ENCODE measurements around the gene ZSWIM9.

DNA sequence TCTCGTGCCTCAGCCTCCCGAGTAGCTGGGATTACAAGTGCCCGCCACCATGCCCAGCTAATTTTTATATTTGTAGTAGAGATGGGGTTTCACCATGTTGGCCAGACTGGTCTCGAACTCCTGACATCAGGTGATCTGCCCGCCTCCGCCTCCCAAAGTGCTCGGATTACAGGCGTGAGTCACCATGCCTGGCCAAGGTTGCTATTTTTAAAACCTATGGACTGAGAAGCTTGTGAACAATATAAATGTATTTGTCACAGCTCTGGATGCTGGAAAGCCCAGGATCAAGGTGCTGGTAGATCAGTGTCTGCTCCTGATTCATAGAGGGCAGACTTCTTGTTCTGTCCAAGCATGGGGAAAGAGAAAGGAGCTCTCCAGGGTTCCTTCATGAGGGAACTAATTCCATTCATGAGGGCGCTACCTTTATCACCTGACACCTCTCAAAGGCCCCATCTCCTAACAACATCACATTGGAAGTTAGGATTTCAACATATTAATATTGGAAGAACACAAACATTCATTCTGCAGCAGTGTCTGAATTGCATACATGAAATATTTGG, 69.2 kb downstream of the ZSWIM9 start:
- TF ChIP-seq, protein P1, sequence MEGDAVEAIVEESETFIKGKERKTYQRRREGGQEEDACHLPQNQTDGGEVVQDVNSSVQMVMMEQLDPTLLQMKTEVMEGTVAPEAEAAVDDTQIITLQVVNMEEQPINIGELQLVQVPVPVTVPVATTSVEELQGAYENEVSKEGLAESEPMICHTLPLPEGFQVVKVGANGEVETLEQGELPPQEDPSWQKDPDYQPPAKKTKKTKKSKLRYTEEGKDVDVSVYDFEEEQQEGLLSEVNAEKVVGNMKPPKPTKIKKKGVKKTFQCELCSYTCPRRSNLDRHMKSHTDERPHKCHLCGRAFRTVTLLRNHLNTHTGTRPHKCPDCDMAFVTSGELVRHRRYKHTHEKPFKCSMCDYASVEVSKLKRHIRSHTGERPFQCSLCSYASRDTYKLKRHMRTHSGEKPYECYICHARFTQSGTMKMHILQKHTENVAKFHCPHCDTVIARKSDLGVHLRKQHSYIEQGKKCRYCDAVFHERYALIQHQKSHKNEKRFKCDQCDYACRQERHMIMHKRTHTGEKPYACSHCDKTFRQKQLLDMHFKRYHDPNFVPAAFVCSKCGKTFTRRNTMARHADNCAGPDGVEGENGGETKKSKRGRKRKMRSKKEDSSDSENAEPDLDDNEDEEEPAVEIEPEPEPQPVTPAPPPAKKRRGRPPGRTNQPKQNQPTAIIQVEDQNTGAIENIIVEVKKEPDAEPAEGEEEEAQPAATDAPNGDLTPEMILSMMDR (IDR thresholded peaks at IDR 0.05) = no peak
- TF ChIP-seq POLR2A (IDR thresholded peaks at IDR 0.05) (no peak), EP300 (IDR thresholded peaks at IDR 0.05) (no peak)
